H1 (cell line): Measurements from ENCODE around the gene CHCHD6.

Source experiments
- CTCF ChIP-seq, 3 experiments: IDR thresholded peaks; 1 replicate in 2 of 3; 2 replicates in 1 of 3; pipeline versions ENCODE4 v1.5.1 to v1.6.1; 2011; ENCODE audit warnings: low read length in 3 of 3, mild to moderate bottlenecking in 3 of 3, inconsistent platforms in 2 of 3, low read depth in 1 of 3, moderate library complexity in 1 of 3; ENCODE audit not compliant: insufficient read depth in 1 of 3; ENCODE audit errors: control extremely low read depth in 1 of 3
- E2F6 ChIP-seq: IDR thresholded peaks from 2 replicates; pipeline ENCODE4 v1.6.1; 2012; ENCODE audit warnings: inconsistent platforms
- EGR1 ChIP-seq: IDR thresholded peaks from 2 replicates; pipeline ENCODE4 v1.6.1; 2011; ENCODE audit warnings: low read depth, low read length, borderline replicate concordance
- EZH2 ChIP-seq: fragments of 200-600 bp; sonication (generic); IDR thresholded peaks from 2 replicates; pipeline ENCODE4 v1.7.1; 2012; ENCODE audit warnings: low read depth, mild to moderate bottlenecking, moderate library complexity, low read length, inconsistent platforms; ENCODE audit not compliant: severe bottlenecking
- GABPA ChIP-seq: IDR thresholded peaks from 2 replicates; pipeline ENCODE4 v1.6.1; 2011; ENCODE audit warnings: mild to moderate bottlenecking, low read length, moderate library complexity, borderline replicate concordance; ENCODE audit not compliant: insufficient read depth
- MAX ChIP-seq: IDR thresholded peaks from 2 replicates; pipeline ENCODE4 v1.6.1; 2012; ENCODE audit warnings: inconsistent platforms
- SP4 ChIP-seq: IDR thresholded peaks from 2 replicates; pipeline ENCODE4 v1.6.1; 2012; ENCODE audit warnings: low read length, inconsistent platforms
- TAF1 ChIP-seq: IDR thresholded peaks from 2 replicates; pipeline ENCODE4 v1.6.1; 2011; ENCODE audit warnings: mild to moderate bottlenecking, low read depth, low read length

GRCh38 chr3:126927401-126927750, 223.3 kb downstream of the CHCHD6 start:
- TF ChIP-seq EZH2 (no peak), CTCF (IDR thresholded peaks at IDR 0.05; ENCODE audit: control extremely low read depth in 1 of 3, insufficient read depth in 1 of 3, low read depth in 1 of 3, low read length in 3 of 3) (no peak), TAF1 (no peak), GABPA (no peak), MAX (no peak), EGR1 (no peak), E2F6 (no peak), SP4 (no peak)
